GM21723 (cell line): ENCODE results near the gene BTG1.

Source experiments
- ATAC-seq: cut with Tn5 transposase; IDR thresholded peaks from one replicate; pipeline ENCODE4 v1.9.1; 2021; ENCODE audit warnings: mild to moderate bottlenecking, moderate library complexity; ENCODE audit not compliant: unreplicated experiment

The BTG1 gene

GRCh38 chr12:92105110-92105509 is 40.5 kb downstream of the BTG1 start:
- no peak for ATAC-seq

GRCh38 chr12:92102606-92103005 is 43.0 kb downstream of the BTG1 start:
- ATAC-seq: no peak

- no peak for ATAC-seq
Observed at GRCh38 chr12:92098594-92099380, 46.9 kb downstream of the BTG1 start.

GRCh38 chr12:92096346-92097136 is 49.1 kb downstream of the BTG1 start:
- ATAC-seq: no peak

GRCh38 chr12:92094751-92095161 is 50.9 kb downstream of the BTG1 start:
- ATAC-seq: no peak

- ATAC-seq: peak; percentile 64
Observed at GRCh38 chr12:92094301-92094700, 51.3 kb downstream of the BTG1 start.
